GM21390 (cell line): ENCODE measurements around the gene UBAP1L.
"Not testable (repeated sequence)": the region's sequence is repeated elsewhere in the genome, so short reads cannot be mapped to it uniquely, and the experiment has no call there.

Experiments used
- ATAC-seq: cut with Tn5 transposase; IDR thresholded peaks from one replicate; pipeline ENCODE4 v1.9.1; 2021; ENCODE audit not compliant: unreplicated experiment

Gene UBAP1L

GRCh38 chr15:65044724-65045481 lies 70.1 kb downstream of the UBAP1L start, which contains the start of gene SLC51B:
SLC51B (plus strand) TSS chr15:65045387; CDS start chr15:65050005, 4,618 bp downstream.
- ATAC-seq: no peak

- ATAC-seq: not testable (repeated sequence)
Observed at GRCh38 chr15:65044218-65044617, 70.8 kb downstream of the UBAP1L start.

- ATAC-seq: no peak
Observed at GRCh38 chr15:65042776-65043327, 72.1 kb downstream of the UBAP1L start.
